ENCODE measurements around the gene NRG3. TPM values are rescaled to one million over a fixed set of nuclear protein-coding genes. Genes with fewer than 3 reads are reported as not detected.
"Not testable (repeated sequence)": the region's sequence is repeated elsewhere in the genome, so short reads cannot be mapped to it uniquely, and the experiment has no call there.

The NRG3 gene
- total RNA-seq, 2 donors from 2014 or later, result 1.7 to 2.3 TPM

DNA sequence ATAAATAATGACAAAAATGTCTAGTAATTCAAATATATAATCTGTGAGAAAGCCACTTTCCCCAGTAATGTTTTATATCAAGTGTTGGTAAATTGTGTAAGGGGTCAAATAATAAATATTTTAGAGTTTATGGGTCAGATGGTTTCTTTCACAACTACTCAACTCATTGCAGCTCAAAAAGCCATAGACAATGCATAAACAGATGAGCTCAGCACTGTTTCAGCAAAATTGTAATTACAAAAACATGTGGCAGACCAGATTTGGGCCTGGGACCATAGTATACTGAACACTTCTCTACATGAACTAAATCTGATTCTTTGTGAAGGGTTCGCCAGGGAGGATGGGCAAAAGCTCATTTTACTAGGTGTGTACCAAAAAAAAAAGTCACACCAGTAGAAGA lies 460.8 kb downstream of the NRG3 start:
- Histone ChIP-seq H3K27me3 (ENCODE audit: control insufficient read depth, insufficient read depth, low read length, poor library complexity, severe bottlenecking) (no peaks in the 10 kb centered on the region), H3K4me1 (ENCODE audit: control insufficient read depth, insufficient read depth, low read length) (no peaks in the 10 kb centered on the region), H3K9me3 (ENCODE audit: control insufficient read depth, low read length) (no peaks in the 10 kb centered on the region), H3K4me3 (ENCODE audit: low read length) (no peak overlapping the region), H3K27ac (ENCODE audit: low read depth, low read length) (no peak overlapping the region), H3K36me3 (ENCODE audit: control insufficient read depth, insufficient read depth, low read length) (no peaks in the 10 kb centered on the region), H3K9ac (ENCODE audit: extremely low read depth, low read length, poor library complexity, severe bottlenecking) (no peak overlapping the region)
- TF ChIP-seq CTCF (conservative IDR thresholded peaks at IDR 0.05), result no peak
- 100% methylated on average over 1 of the region's 1 CpG; no CpG with 5 or more reads in 1 of the 2 experiments for WGBS, 2 experiments (ENCODE audit: insufficient coverage in 1 of 2, insufficient read length in 1 of 2)
- no peak overlapping the region for H3K4me3 Mint-ChIP-seq
- H3K36me3 Mint-ChIP-seq (ENCODE audit: low read depth), result no peaks in the 10 kb centered on the region
- DNase-seq, result no peak
- peaks cover 6% of the 10 kb centered on the region for H3K9me3 Mint-ChIP-seq
- H3K4me1 Mint-ChIP-seq, result no peaks in the 10 kb centered on the region
- no peak overlapping the region for H3K27ac Mint-ChIP-seq
- H3K27me3 Mint-ChIP-seq (ENCODE audit: insufficient read depth), result no peaks in the 10 kb centered on the region

- Histone ChIP-seq H3K27ac (ENCODE audit: low read depth, low read length) (no peak overlapping the region), H3K9ac (ENCODE audit: extremely low read depth, low read length, poor library complexity, severe bottlenecking) (no peak overlapping the region), H3K36me3 (ENCODE audit: control insufficient read depth, insufficient read depth, low read length) (no peaks in the 10 kb centered on the region), H3K27me3 (ENCODE audit: control insufficient read depth, insufficient read depth, low read length, poor library complexity, severe bottlenecking) (no peaks in the 10 kb centered on the region), H3K9me3 (ENCODE audit: control insufficient read depth, low read length) (no peaks in the 10 kb centered on the region), H3K4me3 (ENCODE audit: low read length) (no peak overlapping the region), H3K4me1 (ENCODE audit: control insufficient read depth, insufficient read depth, low read length) (no peaks in the 10 kb centered on the region)
- no peak for TF ChIP-seq CTCF (conservative IDR thresholded peaks at IDR 0.05)
- Mint-ChIP-seq H3K4me1 (no peaks in the 10 kb centered on the region), H3K4me3 (no peak overlapping the region), H3K27ac (no peak overlapping the region), H3K9me3 (peaks cover 10% of the 10 kb centered on the region), H3K36me3 (ENCODE audit: low read depth) (no peaks in the 10 kb centered on the region), H3K27me3 (ENCODE audit: insufficient read depth) (no peaks in the 10 kb centered on the region)
- 86 to 92% methylated on average over 2 of the region's 2 CpGs for WGBS, 2 experiments (ENCODE audit: insufficient coverage in 1 of 2, insufficient read length in 1 of 2)
- DNase-seq, result no peak
Observed at GRCh38 chr10:82340166-82340565, 465.2 kb downstream of the NRG3 start.

GRCh38 chr10:82349590-82349989 lies 474.6 kb downstream of the NRG3 start:
- not testable (repeated sequence) for H3K4me1 Mint-ChIP-seq; H3K27me3 Mint-ChIP-seq (ENCODE audit: insufficient read depth); H3K9ac ChIP-seq (ENCODE audit: extremely low read depth, low read length, poor library complexity, severe bottlenecking); H3K9me3 ChIP-seq (ENCODE audit: control insufficient read depth, low read length); H3K4me3 ChIP-seq (ENCODE audit: low read length); H3K27me3 ChIP-seq (ENCODE audit: control insufficient read depth, insufficient read depth, low read length, poor library complexity, severe bottlenecking); H3K36me3 ChIP-seq (ENCODE audit: control insufficient read depth, insufficient read depth, low read length); H3K36me3 Mint-ChIP-seq (ENCODE audit: low read depth); DNase-seq; H3K27ac ChIP-seq (ENCODE audit: low read depth, low read length); H3K4me1 ChIP-seq (ENCODE audit: control insufficient read depth, insufficient read depth, low read length)
- Mint-ChIP-seq H3K9me3 (peaks cover 13% of the 10 kb centered on the region), H3K4me3 (peak overlapping the region; percentile 57), H3K27ac (peak overlapping the region; percentile 92)
- WGBS, 2 experiments (ENCODE audit: insufficient coverage in 1 of 2, insufficient read length in 1 of 2), result 81% methylated on average over 16 of the region's 26 CpGs; no CpG with 5 or more reads in 1 of the 2 experiments

DNA sequence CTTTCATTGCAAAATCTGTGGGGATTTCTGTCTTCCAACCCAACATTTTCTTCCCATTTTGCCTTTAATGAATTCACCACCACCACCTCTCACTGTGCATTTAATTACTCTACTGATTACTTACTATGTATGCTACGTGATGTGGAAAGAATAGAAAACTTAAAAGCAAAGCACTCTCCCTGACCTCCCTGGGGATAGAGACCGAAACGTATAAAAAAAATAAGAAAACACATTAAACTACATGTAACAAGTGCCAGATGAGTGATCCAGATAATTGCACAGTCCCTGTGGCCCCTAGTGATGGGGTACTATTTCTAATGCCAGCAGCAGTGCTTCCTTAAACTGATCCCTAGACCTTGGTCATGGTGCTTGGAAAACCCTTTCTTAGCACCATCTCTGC lies 478.4 kb downstream of the NRG3 start:
- 95% methylated on average over 3 of the region's 3 CpGs; no CpG with 5 or more reads in 1 of the 2 experiments for WGBS, 2 experiments (ENCODE audit: insufficient coverage in 1 of 2, insufficient read length in 1 of 2)
- no peak for DNase-seq
- no peaks in the 10 kb centered on the region for H3K27me3 Mint-ChIP-seq (ENCODE audit: insufficient read depth)
- Histone ChIP-seq H3K27me3 (ENCODE audit: control insufficient read depth, insufficient read depth, low read length, poor library complexity, severe bottlenecking) (no peaks in the 10 kb centered on the region), H3K4me3 (ENCODE audit: low read length) (no peak overlapping the region), H3K9ac (ENCODE audit: extremely low read depth, low read length, poor library complexity, severe bottlenecking) (no peak overlapping the region), H3K27ac (ENCODE audit: low read depth, low read length) (no peak overlapping the region), H3K36me3 (ENCODE audit: control insufficient read depth, insufficient read depth, low read length) (no peaks in the 10 kb centered on the region), H3K9me3 (ENCODE audit: control insufficient read depth, low read length) (no peaks in the 10 kb centered on the region), H3K4me1 (ENCODE audit: control insufficient read depth, insufficient read depth, low read length) (peaks cover 14% of the 10 kb centered on the region)
- peaks cover 12% of the 10 kb centered on the region for H3K9me3 Mint-ChIP-seq
- H3K4me3 Mint-ChIP-seq, result no peak overlapping the region
- peaks cover 11% of the 10 kb centered on the region for H3K4me1 Mint-ChIP-seq
- no peak for TF ChIP-seq CTCF (conservative IDR thresholded peaks at IDR 0.05)
- H3K27ac Mint-ChIP-seq, result no peak overlapping the region
- H3K36me3 Mint-ChIP-seq (ENCODE audit: low read depth), result no peaks in the 10 kb centered on the region

All from endodermal cell (in vitro differentiated cells).